ENCODE measurements around the gene PRKCH.

GRCh38 chr14:61335671-61336275 is 14.4 kb downstream of the PRKCH start:
- TF ChIP-seq, protein P1, sequence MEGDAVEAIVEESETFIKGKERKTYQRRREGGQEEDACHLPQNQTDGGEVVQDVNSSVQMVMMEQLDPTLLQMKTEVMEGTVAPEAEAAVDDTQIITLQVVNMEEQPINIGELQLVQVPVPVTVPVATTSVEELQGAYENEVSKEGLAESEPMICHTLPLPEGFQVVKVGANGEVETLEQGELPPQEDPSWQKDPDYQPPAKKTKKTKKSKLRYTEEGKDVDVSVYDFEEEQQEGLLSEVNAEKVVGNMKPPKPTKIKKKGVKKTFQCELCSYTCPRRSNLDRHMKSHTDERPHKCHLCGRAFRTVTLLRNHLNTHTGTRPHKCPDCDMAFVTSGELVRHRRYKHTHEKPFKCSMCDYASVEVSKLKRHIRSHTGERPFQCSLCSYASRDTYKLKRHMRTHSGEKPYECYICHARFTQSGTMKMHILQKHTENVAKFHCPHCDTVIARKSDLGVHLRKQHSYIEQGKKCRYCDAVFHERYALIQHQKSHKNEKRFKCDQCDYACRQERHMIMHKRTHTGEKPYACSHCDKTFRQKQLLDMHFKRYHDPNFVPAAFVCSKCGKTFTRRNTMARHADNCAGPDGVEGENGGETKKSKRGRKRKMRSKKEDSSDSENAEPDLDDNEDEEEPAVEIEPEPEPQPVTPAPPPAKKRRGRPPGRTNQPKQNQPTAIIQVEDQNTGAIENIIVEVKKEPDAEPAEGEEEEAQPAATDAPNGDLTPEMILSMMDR (IDR thresholded peaks at IDR 0.05), result no peak
- TF ChIP-seq CBX8 (IDR thresholded peaks at IDR 0.05) (no peak), ESRRA (IDR thresholded peaks at IDR 0.05; ENCODE audit: borderline replicate concordance, low read length) (no peak), POLR2A (IDR thresholded peaks at IDR 0.05; ENCODE audit: low read length) (no peak), REST (IDR thresholded peaks at IDR 0.05) (no peak), MAX (IDR thresholded peaks at IDR 0.05) (no peak), POLR2AphosphoS2 (conservative IDR thresholded peaks at IDR 0.05; ENCODE audit: low read length) (no peak), EP300 (IDR thresholded peaks at IDR 0.05) (no peak), SREBF2 (IDR thresholded peaks at IDR 0.05) (no peak), JUNB (IDR thresholded peaks at IDR 0.05) (no peak), RCOR1 (IDR thresholded peaks at IDR 0.05; ENCODE audit: low read depth, low read length) (no peak)
- TF ChIP-seq, protein P2, sequence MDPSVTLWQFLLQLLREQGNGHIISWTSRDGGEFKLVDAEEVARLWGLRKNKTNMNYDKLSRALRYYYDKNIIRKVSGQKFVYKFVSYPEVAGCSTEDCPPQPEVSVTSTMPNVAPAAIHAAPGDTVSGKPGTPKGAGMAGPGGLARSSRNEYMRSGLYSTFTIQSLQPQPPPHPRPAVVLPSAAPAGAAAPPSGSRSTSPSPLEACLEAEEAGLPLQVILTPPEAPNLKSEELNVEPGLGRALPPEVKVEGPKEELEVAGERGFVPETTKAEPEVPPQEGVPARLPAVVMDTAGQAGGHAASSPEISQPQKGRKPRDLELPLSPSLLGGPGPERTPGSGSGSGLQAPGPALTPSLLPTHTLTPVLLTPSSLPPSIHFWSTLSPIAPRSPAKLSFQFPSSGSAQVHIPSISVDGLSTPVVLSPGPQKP (IDR thresholded peaks at IDR 0.05; ENCODE audit: low read depth, low read length), result no peak

Data from A549 (cell line).